Astrocyte (in vitro differentiated cells and primary cell): ENCODE data around the gene PTPRD. TPM values are rescaled to one million over a fixed set of nuclear protein-coding genes. Genes with fewer than 3 reads are reported as not detected.

Source experiments
- DNase-seq: peaks from one replicate; pipeline ENCODE4 v3.0.0-alpha.2; 2010; ENCODE audit warnings: low read depth
- FAIRE-seq: peaks from 2 replicates; lab custom pipeline; 2011; peaks lifted over from hg19 to GRCh38; lab: Jason Lieb, UNC
- H2AFZ ChIP-seq: 2 replicates; pipeline ENCODE4 v1.6.0; 2012; ENCODE audit warnings: low read depth, low read length, inconsistent platforms
- H3K27ac ChIP-seq: 2 replicates; pipeline ENCODE4 v1.5.1; 2011; ENCODE audit warnings: low read depth, low read length, inconsistent platforms
- H3K27me3 ChIP-seq: 2 replicates; pipeline ENCODE4 v1.6.0; 2011; ENCODE audit warnings: low read length, inconsistent platforms; ENCODE audit not compliant: insufficient read depth
- H3K36me3 ChIP-seq: 2 replicates; pipeline ENCODE4 v1.5.1; 2011; ENCODE audit warnings: low read length, inconsistent platforms; ENCODE audit not compliant: insufficient read depth
- H3K4me1 ChIP-seq: 2 replicates; pipeline ENCODE4 v1.5.1; 2011; ENCODE audit warnings: low read length, inconsistent platforms; ENCODE audit not compliant: insufficient read depth
- H3K4me2 ChIP-seq: 2 replicates; pipeline ENCODE4 v1.6.0; 2012; ENCODE audit warnings: low read length, inconsistent platforms
- H3K4me3 ChIP-seq: 2 replicates; pipeline ENCODE4 v1.5.1; 2011; ENCODE audit warnings: low read depth, mild to moderate bottlenecking, low read length, inconsistent platforms; ENCODE audit not compliant: insufficient read depth
- H3K79me2 ChIP-seq: 2 replicates; pipeline ENCODE4 v1.6.0; 2012; ENCODE audit warnings: mild to moderate bottlenecking, low read length, inconsistent platforms; ENCODE audit not compliant: insufficient read depth
- H3K9ac ChIP-seq: 2 replicates; pipeline ENCODE4 v1.6.0; 2012; ENCODE audit warnings: mild to moderate bottlenecking, low read length, inconsistent platforms
- H3K9me3 ChIP-seq: 2 replicates; pipeline ENCODE4 v1.5.1; 2012; ENCODE audit warnings: low read depth, mild to moderate bottlenecking, low read length, inconsistent platforms; ENCODE audit not compliant: insufficient read depth
- H4K20me1 ChIP-seq: 2 replicates; pipeline ENCODE4 v1.6.0; 2012; ENCODE audit warnings: low read length, inconsistent platforms; ENCODE audit not compliant: insufficient read depth
- H3K27ac Mint-ChIP-seq: one replicate; pipeline ENCODE4 v1.8.0; 2021; ENCODE audit warnings: mild to moderate bottlenecking, mixed read lengths; ENCODE audit not compliant: unreplicated experiment
- H3K27me3 Mint-ChIP-seq: one replicate; pipeline ENCODE4 v1.8.0; 2021; ENCODE audit warnings: low read depth, mixed read lengths; ENCODE audit not compliant: unreplicated experiment
- H3K36me3 Mint-ChIP-seq: one replicate; pipeline ENCODE4 v1.8.0; 2021; ENCODE audit warnings: low read depth, mixed read lengths; ENCODE audit not compliant: unreplicated experiment
- H3K4me1 Mint-ChIP-seq: one replicate; pipeline ENCODE4 v1.8.0; 2021; ENCODE audit warnings: low read depth, mixed read lengths; ENCODE audit not compliant: unreplicated experiment
- H3K4me3 Mint-ChIP-seq: one replicate; pipeline ENCODE4 v1.8.0; 2021; ENCODE audit warnings: mild to moderate bottlenecking, moderate library complexity, mixed read lengths; ENCODE audit not compliant: unreplicated experiment
- H3K9me3 Mint-ChIP-seq: one replicate; pipeline ENCODE4 v1.8.0; 2021; ENCODE audit warnings: mild to moderate bottlenecking, mixed read lengths; ENCODE audit not compliant: unreplicated experiment
- CTCF ChIP-seq: IDR thresholded peaks from 2 replicates; pipeline ENCODE4 v1.5.1; 2011; ENCODE audit warnings: low read depth, mild to moderate bottlenecking, inconsistent platforms, low read length, moderate library complexity; ENCODE audit not compliant: insufficient read depth
- EZH2 ChIP-seq: IDR thresholded peaks from 2 replicates; pipeline ENCODE4 v1.6.1; 2012; ENCODE audit warnings: mild to moderate bottlenecking, low read length, inconsistent platforms; ENCODE audit not compliant: insufficient read depth
- total RNA-seq: library from RNA; stranded (reverse); gene quantifications from 2 replicates; pipeline ENCODE4 v1.2.1, GENCODE V29; 2021

The PTPRD gene
- total RNA-seq, 1 donor from 2014 or later = 88.1 TPM

- no peaks in the 10 kb centered on the region for H3K9me3 Mint-ChIP-seq
- no peak overlapping the region for H3K4me2 ChIP-seq
- no peak overlapping the region for H3K9ac ChIP-seq
- H2AFZ ChIP-seq = no peak overlapping the region
- FAIRE-seq (no peak), DNase-seq (no peak)
- no peaks in the 10 kb centered on the region for H3K36me3 ChIP-seq
- no peaks in the 10 kb centered on the region for H3K27me3 Mint-ChIP-seq
- no peak overlapping the region for H3K4me3 ChIP-seq
- no peaks in the 10 kb centered on the region for H4K20me1 ChIP-seq
- H3K27ac ChIP-seq = no peak overlapping the region
- TF ChIP-seq EZH2 = no peak
- no peak for TF ChIP-seq CTCF
- H3K36me3 Mint-ChIP-seq = peaks cover 3% of the 10 kb centered on the region
- H3K27ac Mint-ChIP-seq = no peak overlapping the region
- H3K4me1 ChIP-seq = no peaks in the 10 kb centered on the region
- H3K27me3 ChIP-seq = no peaks in the 10 kb centered on the region
- H3K4me3 Mint-ChIP-seq = no peak overlapping the region
- no peaks in the 10 kb centered on the region for H3K79me2 ChIP-seq
- H3K9me3 ChIP-seq = no peaks in the 10 kb centered on the region
- peaks cover 2% of the 10 kb centered on the region for H3K4me1 Mint-ChIP-seq
Observed at GRCh38 chr9:8412327-8412726, 2200.5 kb downstream of the PTPRD start.

GRCh38 chr9:8408575-8409190, 2204.1 kb downstream of the PTPRD start:
- no peaks in the 10 kb centered on the region for H3K9me3 ChIP-seq
- Mint-ChIP-seq H3K27ac (no peak overlapping the region), H3K36me3 (no peaks in the 10 kb centered on the region), H3K4me3 (no peak overlapping the region), H3K9me3 (no peaks in the 10 kb centered on the region), H3K4me1 (peaks cover 2% of the 10 kb centered on the region), H3K27me3 (no peaks in the 10 kb centered on the region)
- H3K9ac ChIP-seq = no peak overlapping the region
- no peaks in the 10 kb centered on the region for H4K20me1 ChIP-seq
- no peak for FAIRE-seq
- no peak overlapping the region for H3K4me2 ChIP-seq
- DNase-seq = no peak
- H3K4me3 ChIP-seq = no peak overlapping the region
- TF ChIP-seq EZH2 (no peak), CTCF (no peak)
- H2AFZ ChIP-seq = no peak overlapping the region
- H3K4me1 ChIP-seq = no peaks in the 10 kb centered on the region
- no peaks in the 10 kb centered on the region for H3K27me3 ChIP-seq
- H3K36me3 ChIP-seq = no peaks in the 10 kb centered on the region
- H3K79me2 ChIP-seq = no peaks in the 10 kb centered on the region
- no peak overlapping the region for H3K27ac ChIP-seq

GRCh38 chr9:8401961-8402705, 2210.7 kb downstream of the PTPRD start:
- Mint-ChIP-seq H3K36me3 (no peaks in the 10 kb centered on the region), H3K27me3 (no peaks in the 10 kb centered on the region), H3K27ac (no peak overlapping the region), H3K4me3 (no peak overlapping the region), H3K9me3 (no peaks in the 10 kb centered on the region), H3K4me1 (no peaks in the 10 kb centered on the region)
- no peak for TF ChIP-seq CTCF
- TF ChIP-seq EZH2 = no peak
- no peak overlapping the region for H2AFZ ChIP-seq
- H3K9me3 ChIP-seq = no peaks in the 10 kb centered on the region
- no peak overlapping the region for H3K4me3 ChIP-seq
- H3K27me3 ChIP-seq = no peaks in the 10 kb centered on the region
- FAIRE-seq (no peak), DNase-seq (no peak)
- no peaks in the 10 kb centered on the region for H4K20me1 ChIP-seq
- H3K9ac ChIP-seq = no peak overlapping the region
- no peaks in the 10 kb centered on the region for H3K4me1 ChIP-seq
- no peaks in the 10 kb centered on the region for H3K36me3 ChIP-seq
- no peak overlapping the region for H3K27ac ChIP-seq
- no peaks in the 10 kb centered on the region for H3K79me2 ChIP-seq
- H3K4me2 ChIP-seq = no peak overlapping the region
